ENCODE data around the gene SIGLEC10. TPM values are rescaled to one million over a fixed set of nuclear protein-coding genes. Genes with fewer than 3 reads are reported as not detected.

SIGLEC10 gene
- total RNA-seq, 1 experiment from 2014 or later, result not detected

DNA sequence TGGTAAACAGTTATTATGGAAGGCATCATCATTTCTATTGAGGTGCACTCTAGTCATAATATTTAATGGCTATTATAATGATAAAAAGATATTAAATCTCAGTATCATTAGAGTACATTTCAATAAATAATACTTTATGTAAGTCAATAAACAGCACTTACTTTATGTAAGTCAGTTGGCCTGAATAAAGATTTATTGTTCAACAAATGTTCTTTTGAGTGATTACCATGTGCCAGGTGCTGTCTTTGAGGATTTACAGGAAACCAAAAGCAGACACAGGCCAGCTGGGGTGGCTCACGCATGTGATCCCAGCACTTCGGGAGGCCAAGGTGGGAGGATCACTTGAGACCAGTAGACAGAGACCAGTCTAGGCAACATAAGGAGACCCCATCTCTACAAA is 40.0 kb downstream of the SIGLEC10 start (continued):
- TF ChIP-seq, protein P1, sequence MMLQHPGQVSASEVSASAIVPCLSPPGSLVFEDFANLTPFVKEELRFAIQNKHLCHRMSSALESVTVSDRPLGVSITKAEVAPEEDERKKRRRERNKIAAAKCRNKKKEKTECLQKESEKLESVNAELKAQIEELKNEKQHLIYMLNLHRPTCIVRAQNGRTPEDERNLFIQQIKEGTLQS (IDR thresholded peaks at IDR 0.05), result no peak

DNA sequence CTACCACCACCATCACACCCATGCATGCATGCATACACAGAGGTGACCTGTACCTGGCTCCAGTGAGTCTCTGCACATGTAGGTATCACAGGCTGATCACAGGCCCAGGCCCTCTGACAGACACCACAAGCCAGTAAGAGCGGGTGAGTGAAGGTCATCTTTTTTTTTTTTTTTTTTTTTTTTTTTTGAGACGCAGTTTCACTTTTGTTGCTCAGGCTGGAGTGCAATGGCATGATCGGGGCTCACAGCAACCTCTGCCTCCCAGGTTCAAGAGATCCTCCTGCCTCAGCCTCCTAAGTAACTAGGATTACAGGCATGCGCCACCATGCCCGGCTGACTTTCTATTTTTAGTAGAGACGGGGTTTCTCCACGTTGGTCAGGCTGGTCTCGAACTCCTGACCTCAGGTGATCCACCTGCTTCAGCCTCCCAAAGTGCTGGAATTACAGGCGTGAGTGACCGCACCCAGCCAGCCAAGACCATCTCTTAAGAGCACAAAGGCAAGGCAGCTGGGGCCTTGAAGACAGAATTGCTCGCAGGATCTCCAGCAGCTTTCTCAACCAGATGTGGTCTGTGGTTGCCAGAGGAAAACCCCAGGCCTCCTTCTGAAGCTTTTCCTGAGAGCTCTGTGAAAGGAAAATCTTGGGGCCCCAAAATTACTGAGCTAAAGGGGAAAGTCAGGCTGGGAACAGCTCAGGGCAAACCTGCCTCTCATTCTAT is 41.8 kb downstream of the SIGLEC10 start:
- ChIA-PET POLR2A (no interaction called here), CTCF (no interaction called here), RAD21 (ENCODE audit: low non-redundant PET in 1 of 2, low total read pairs in 2 of 2, uncharacterized antibody in 2 of 2, unreplicated experiment in 2 of 2) (no interaction called here)
- no peak overlapping the region for H3K4me3 ChIP-seq (replicated peaks in 1 of 2; ENCODE audit: low read depth in 1 of 2, low read length in 2 of 2)
- H3K9ac ChIP-seq (ENCODE audit: low read length), result no peak overlapping the region
- peaks cover 0 to 3% of the 10 kb centered on the region in 2 experiments; a peak in 2 of 4 replicates for H3K4me1 ChIP-seq (ENCODE audit: control insufficient read depth in 1 of 2, insufficient read depth in 2 of 2, low read length in 2 of 2)
- no peak overlapping the region for H3K4me2 ChIP-seq (ENCODE audit: low read length)
- TF ChIP-seq EGR1 (IDR thresholded peaks at IDR 0.05; ENCODE audit: low read depth) (no peak), RAD21 (IDR thresholded peaks at IDR 0.05; ENCODE audit: low read depth) (no peak), ZNF274 (IDR thresholded peaks at IDR 0.05; ENCODE audit: low read depth, low read length) (no peak), SIN3A (IDR thresholded peaks at IDR 0.05; ENCODE audit: low read depth) (no peak), CBX3 (IDR thresholded peaks at IDR 0.05; ENCODE audit: low read depth) (no peak), SRF (IDR thresholded peaks at IDR 0.05; ENCODE audit: low read depth) (no peak), SP1 (IDR thresholded peaks at IDR 0.05; ENCODE audit: low read depth) (no peak), EZH2phosphoT487 (IDR thresholded peaks at IDR 0.05; ENCODE audit: borderline replicate concordance) (no peak), FOSL1 (IDR thresholded peaks at IDR 0.05; ENCODE audit: low read depth) (no peak), ELF1 (IDR thresholded peaks at IDR 0.05; ENCODE audit: borderline replicate concordance, low read depth) (no peak), CEBPB (IDR thresholded peaks at IDR 0.05; ENCODE audit: low read depth) (no peak), JUND (IDR thresholded peaks at IDR 0.05) (no peak), TCF7L2 (IDR thresholded peaks at IDR 0.05; ENCODE audit: borderline replicate concordance, extremely low read depth, insufficient read depth, insufficient read length) (no peak), POLR2AphosphoS5 (IDR thresholded peaks at IDR 0.05; ENCODE audit: low read depth, low read length) (no peak), ZFX (IDR thresholded peaks at IDR 0.05) (no peak), YY1 (IDR thresholded peaks at IDR 0.05; ENCODE audit: extremely low read depth, insufficient replicate concordance, low read depth, low read length) (no peak)
- TF ChIP-seq, protein P2, sequence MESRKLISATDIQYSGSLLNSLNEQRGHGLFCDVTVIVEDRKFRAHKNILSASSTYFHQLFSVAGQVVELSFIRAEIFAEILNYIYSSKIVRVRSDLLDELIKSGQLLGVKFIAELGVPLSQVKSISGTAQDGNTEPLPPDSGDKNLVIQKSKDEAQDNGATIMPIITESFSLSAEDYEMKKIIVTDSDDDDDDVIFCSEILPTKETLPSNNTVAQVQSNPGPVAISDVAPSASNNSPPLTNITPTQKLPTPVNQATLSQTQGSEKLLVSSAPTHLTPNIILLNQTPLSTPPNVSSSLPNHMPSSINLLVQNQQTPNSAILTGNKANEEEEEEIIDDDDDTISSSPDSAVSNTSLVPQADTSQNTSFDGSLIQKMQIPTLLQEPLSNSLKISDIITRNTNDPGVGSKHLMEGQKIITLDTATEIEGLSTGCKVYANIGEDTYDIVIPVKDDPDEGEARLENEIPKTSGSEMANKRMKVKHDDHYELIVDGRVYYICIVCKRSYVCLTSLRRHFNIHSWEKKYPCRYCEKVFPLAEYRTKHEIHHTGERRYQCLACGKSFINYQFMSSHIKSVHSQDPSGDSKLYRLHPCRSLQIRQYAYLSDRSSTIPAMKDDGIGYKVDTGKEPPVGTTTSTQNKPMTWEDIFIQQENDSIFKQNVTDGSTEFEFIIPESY (IDR thresholded peaks at IDR 0.05; ENCODE audit: extremely low read depth, insufficient replicate concordance, low read length), result no peak
- TF ChIP-seq, protein P3, sequence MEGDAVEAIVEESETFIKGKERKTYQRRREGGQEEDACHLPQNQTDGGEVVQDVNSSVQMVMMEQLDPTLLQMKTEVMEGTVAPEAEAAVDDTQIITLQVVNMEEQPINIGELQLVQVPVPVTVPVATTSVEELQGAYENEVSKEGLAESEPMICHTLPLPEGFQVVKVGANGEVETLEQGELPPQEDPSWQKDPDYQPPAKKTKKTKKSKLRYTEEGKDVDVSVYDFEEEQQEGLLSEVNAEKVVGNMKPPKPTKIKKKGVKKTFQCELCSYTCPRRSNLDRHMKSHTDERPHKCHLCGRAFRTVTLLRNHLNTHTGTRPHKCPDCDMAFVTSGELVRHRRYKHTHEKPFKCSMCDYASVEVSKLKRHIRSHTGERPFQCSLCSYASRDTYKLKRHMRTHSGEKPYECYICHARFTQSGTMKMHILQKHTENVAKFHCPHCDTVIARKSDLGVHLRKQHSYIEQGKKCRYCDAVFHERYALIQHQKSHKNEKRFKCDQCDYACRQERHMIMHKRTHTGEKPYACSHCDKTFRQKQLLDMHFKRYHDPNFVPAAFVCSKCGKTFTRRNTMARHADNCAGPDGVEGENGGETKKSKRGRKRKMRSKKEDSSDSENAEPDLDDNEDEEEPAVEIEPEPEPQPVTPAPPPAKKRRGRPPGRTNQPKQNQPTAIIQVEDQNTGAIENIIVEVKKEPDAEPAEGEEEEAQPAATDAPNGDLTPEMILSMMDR (IDR thresholded peaks at IDR 0.05 in 2 of 3, conservative IDR thresholded peaks at IDR 0.05 in 1 of 3; ENCODE audit: borderline replicate concordance in 1 of 3, insufficient read depth in 1 of 3, low read depth in 2 of 3, low read length in 2 of 3), result no peak
- TF ChIP-seq, protein P4, sequence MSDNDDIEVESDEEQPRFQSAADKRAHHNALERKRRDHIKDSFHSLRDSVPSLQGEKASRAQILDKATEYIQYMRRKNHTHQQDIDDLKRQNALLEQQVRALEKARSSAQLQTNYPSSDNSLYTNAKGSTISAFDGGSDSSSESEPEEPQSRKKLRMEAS (IDR thresholded peaks at IDR 0.05), result no peak
- DNase-seq (ENCODE audit: low read depth, low spot score) (no peak), ATAC-seq (no peak)
- H3K9me2 ChIP-seq (ENCODE audit: insufficient read depth), result no peaks in the 10 kb centered on the region
- H3K27me3 ChIP-seq (ENCODE audit: insufficient read depth, low read length), result no peaks in the 10 kb centered on the region
- H4K20me1 ChIP-seq (ENCODE audit: insufficient read depth), result no peaks in the 10 kb centered on the region
- no peaks in the 10 kb centered on the region for H3K79me2 ChIP-seq (ENCODE audit: insufficient read depth, low read length)
- H3K27ac ChIP-seq (ENCODE audit: low read depth, low read length), result no peak overlapping the region
- no peaks in the 10 kb centered on the region for H3K9me3 ChIP-seq (ENCODE audit: control insufficient read depth in 1 of 2, insufficient read depth in 1 of 2, low read depth in 1 of 2, low read length in 2 of 2)
- H3K36me3 ChIP-seq (ENCODE audit: control insufficient read depth in 1 of 2, insufficient read depth in 2 of 2, low read length in 2 of 2), result no peaks in the 10 kb centered on the region
- no TSS peak for BruUV-seq (replicated peaks)
- H2AFZ ChIP-seq (ENCODE audit: low read depth, low read length, poor library complexity, severe bottlenecking), result no peak overlapping the region
- intact Hi-C loops (cut with micrococcal nuclease), result no loop called here

Data from HCT116 (cell line).